A549 (cell line): ENCODE results near the gene RRAGA.
A peak's percentile ranks its signal among the peaks of the same experiment; 100 is the strongest.

Source experiments
- CEBPB ChIP-seq, 2 experiments: fragments of >200 bp in 1 of 2; sonication (Bioruptor Twin) in 1 of 2; formaldehyde crosslinking in 1 of 2; IDR thresholded peaks; 2 replicates each; pipeline ENCODE4 v1.6.1; 2012 to 2016
- JUN ChIP-seq, 2 experiments: fragments of >200 bp; sonication (Bioruptor Twin); formaldehyde crosslinking; IDR thresholded peaks; 2 replicates in 1 of 2; 3 replicates in 1 of 2; pipeline ENCODE4 v1.6.1; 2016 to 2017
- MYC ChIP-seq: IDR thresholded peaks from 2 replicates; pipeline ENCODE4 v1.6.1; 2012; ENCODE audit warnings: mild to moderate bottlenecking, inconsistent platforms, low read length, improper control_type of control experiment, borderline replicate concordance
- NR3C1 ChIP-seq: fragments of >200 bp; sonication (Bioruptor Twin); formaldehyde crosslinking; IDR thresholded peaks from 3 replicates; pipeline ENCODE4 v1.6.1; 2017
- POLR2A ChIP-seq: IDR thresholded peaks from 2 replicates; pipeline ENCODE4 v1.6.1; 2012; ENCODE audit warnings: mild to moderate bottlenecking, low read length
- RAD21 ChIP-seq, 2 experiments: fragments of >200 bp in 1 of 2; sonication (Bioruptor Twin) in 1 of 2; formaldehyde crosslinking in 1 of 2; IDR thresholded peaks in 1 of 2; conservative IDR thresholded peaks in 1 of 2; 2 replicates in 1 of 2; 3 replicates in 1 of 2; pipeline ENCODE4 v1.6.1; 2012 to 2018; ENCODE audit warnings: inconsistent platforms in 1 of 2
- RCOR1 ChIP-seq: fragments of 150-350 bp; IDR thresholded peaks from 2 replicates; pipeline ENCODE4 v1.6.1; 2014; ENCODE audit warnings: antibody characterized with exemption, low read length, low read depth
- REST ChIP-seq: fragments of 200-600 bp; sonication (generic); IDR thresholded peaks from 2 replicates; pipeline ENCODE4 v1.6.1; 2016; ENCODE audit warnings: antibody characterized with exemption, mild to moderate bottlenecking, moderate library complexity
- TF ChIP-seq, protein P1 (sequence below): fragments of >200 bp; sonication (Bioruptor Twin); formaldehyde crosslinking; IDR thresholded peaks from 3 replicates; pipeline ENCODE4 v1.5.1; 2016
- TF ChIP-seq, protein P2 (sequence below): IDR thresholded peaks from 2 replicates; pipeline ENCODE4 v1.6.1; 2012
- TF ChIP-seq, protein P3 (sequence below): IDR thresholded peaks from 2 replicates; pipeline ENCODE4 v1.6.1; 2012; ENCODE audit warnings: low read depth, borderline replicate concordance

DNA sequence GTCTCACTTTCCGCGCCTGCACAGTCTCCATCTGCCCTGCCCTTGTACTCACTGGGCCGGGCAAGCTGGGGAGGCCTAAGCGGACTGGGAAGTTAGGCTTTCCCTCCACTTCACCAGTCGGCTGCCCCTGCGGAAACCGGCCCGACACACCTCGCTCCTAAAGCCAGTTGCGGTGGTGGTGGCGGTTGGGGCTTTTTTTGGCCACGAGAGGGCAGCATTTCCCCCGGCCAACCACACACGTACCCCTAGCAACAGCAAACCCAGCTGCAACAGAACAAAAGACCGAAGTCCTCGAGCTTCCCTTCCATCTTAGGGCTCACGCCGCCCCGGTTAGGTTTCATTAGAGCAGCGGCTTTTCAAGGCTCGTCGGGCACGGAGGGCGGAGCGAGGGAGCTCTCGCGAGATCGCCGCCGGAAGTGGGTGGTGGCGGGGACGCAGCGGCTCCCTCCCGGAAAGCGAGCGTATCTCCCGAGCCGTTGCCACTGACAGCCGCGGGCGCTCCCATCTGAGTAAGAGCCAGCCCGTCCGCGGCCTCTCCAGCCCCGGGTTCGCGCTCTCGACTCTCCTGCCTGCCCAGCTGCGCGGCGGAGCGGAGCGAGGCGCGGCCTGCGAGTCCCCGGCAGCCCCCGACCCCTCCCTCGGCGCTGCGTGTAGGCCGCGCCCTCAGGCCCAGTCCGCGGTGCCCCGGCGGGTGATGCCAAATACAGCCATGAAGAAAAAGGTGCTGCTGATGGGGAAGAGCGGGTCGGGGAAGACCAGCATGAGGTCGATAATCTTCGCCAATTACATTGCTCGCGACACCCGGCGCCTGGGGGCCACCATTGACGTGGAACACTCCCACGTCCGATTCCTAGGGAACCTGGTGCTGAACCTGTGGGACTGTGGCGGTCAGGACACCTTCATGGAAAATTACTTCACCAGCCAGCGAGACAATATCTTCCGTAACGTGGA, at the start of gene RRAGA:
- TF ChIP-seq, protein P1, sequence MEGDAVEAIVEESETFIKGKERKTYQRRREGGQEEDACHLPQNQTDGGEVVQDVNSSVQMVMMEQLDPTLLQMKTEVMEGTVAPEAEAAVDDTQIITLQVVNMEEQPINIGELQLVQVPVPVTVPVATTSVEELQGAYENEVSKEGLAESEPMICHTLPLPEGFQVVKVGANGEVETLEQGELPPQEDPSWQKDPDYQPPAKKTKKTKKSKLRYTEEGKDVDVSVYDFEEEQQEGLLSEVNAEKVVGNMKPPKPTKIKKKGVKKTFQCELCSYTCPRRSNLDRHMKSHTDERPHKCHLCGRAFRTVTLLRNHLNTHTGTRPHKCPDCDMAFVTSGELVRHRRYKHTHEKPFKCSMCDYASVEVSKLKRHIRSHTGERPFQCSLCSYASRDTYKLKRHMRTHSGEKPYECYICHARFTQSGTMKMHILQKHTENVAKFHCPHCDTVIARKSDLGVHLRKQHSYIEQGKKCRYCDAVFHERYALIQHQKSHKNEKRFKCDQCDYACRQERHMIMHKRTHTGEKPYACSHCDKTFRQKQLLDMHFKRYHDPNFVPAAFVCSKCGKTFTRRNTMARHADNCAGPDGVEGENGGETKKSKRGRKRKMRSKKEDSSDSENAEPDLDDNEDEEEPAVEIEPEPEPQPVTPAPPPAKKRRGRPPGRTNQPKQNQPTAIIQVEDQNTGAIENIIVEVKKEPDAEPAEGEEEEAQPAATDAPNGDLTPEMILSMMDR, result peak; percentile 79
- TF ChIP-seq JUN (IDR thresholded peaks at IDR 0.05) (peak; percentile 69 to 87; a peak in 4 of 5 replicates), REST (peak; percentile 89), MYC (0 out of 2 replicates have a peak, but pooled peaks have one; percentile 10), RAD21 (conservative IDR thresholded peaks at IDR 0.05 in 1 of 2, IDR thresholded peaks at IDR 0.05 in 1 of 2) (peak; percentile 56 to 80), CEBPB (IDR thresholded peaks at IDR 0.05) (no peak), POLR2A (peak; percentile 98), RCOR1 (no peak), NR3C1 (no peak)
- TF ChIP-seq, protein P2, sequence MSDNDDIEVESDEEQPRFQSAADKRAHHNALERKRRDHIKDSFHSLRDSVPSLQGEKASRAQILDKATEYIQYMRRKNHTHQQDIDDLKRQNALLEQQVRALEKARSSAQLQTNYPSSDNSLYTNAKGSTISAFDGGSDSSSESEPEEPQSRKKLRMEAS, result peak; percentile 85
- TF ChIP-seq, protein P3, sequence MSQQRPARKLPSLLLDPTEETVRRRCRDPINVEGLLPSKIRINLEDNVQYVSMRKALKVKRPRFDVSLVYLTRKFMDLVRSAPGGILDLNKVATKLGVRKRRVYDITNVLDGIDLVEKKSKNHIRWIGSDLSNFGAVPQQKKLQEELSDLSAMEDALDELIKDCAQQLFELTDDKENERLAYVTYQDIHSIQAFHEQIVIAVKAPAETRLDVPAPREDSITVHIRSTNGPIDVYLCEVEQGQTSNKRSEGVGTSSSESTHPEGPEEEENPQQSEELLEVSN, result peak; percentile 78
